SHP77 treated with DMSO at 0.1 percent for 48 hours (cell line): Measurements from ENCODE around the gene GBGT1.
A peak's percentile ranks its signal among the peaks of the same experiment; 100 is the strongest.
"Not testable (repeated sequence)": the region's sequence is repeated elsewhere in the genome, so short reads cannot be mapped to it uniquely, and the experiment has no call there.

ENCODE experiments used
- DNase-seq: peaks from one replicate; lab custom pipeline; 2025; lab: John Stamatoyannopoulos, UW

Gene GBGT1

DNA sequence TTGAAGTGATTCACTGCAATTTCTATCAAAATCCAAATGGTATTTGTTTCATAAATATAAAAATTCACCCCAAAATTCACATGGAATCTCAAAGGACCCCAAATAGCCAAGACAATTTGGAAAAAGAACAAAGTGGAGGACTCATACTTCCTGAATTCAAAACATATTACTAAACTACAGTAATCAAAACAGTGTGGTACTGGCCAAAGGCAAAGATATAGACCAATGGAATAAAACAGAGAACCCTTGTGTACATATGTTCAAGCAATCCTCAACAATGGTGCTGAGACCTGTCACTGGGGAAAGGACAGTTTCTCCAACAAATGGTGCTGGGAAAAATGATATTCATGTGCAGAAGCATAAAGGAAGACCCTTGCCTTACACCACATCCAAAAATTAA lies 31.3 kb upstream of the GBGT1 start:
- DNase-seq: no peak

GRCh38 chr9:133194597-133194996 lies 30.9 kb upstream of the GBGT1 start:
- no peak for DNase-seq

DNA sequence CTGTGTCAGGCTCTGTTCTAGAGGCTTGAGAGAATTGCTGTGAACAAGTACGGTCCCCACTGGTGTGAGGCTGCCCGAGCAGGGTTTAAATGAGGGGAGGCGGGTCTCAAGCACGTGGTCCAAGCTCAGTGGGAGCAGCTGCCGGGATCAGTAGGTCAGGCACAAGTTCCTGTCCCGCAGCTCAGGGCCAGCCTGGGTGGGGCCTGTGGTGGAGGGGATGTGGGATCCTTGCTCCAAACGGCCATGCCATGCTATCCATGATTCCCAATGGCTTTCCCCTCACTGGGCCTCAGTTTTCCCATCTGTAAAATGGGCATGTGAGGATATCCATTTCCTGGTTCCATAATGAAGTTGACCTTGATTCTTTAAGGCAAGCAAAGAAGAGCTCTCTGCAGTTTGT lies 28.3 kb upstream of the GBGT1 start:
- no peak for DNase-seq

DNA sequence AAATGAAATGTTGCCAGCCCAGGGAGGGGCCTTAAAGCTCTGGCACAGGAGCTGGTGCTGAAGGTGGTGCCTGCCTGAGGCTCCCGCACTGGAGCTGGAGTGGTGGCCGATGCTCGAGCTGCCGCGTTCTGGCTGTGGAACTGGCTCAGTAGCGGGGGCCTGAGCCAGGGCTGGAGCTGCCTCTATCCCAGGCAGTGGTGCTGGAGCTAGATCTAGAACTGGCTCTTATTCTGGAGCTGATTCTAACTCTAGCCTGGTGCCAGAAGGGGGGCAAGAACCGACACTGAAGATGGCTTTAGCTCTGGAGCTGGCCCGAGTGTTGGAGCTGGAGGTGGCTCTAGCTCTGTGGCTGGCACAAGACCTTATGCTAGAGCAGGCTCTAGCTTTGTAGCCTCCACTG lies 26.1 kb upstream of the GBGT1 start:
- no peak for DNase-seq

GRCh38 chr9:133188843-133189180 lies 25.1 kb upstream of the GBGT1 start:
- DNase-seq: no peak

GRCh38 chr9:133188006-133188842 lies 24.5 kb upstream of the GBGT1 start:
- peak; percentile 6 for DNase-seq

DNA sequence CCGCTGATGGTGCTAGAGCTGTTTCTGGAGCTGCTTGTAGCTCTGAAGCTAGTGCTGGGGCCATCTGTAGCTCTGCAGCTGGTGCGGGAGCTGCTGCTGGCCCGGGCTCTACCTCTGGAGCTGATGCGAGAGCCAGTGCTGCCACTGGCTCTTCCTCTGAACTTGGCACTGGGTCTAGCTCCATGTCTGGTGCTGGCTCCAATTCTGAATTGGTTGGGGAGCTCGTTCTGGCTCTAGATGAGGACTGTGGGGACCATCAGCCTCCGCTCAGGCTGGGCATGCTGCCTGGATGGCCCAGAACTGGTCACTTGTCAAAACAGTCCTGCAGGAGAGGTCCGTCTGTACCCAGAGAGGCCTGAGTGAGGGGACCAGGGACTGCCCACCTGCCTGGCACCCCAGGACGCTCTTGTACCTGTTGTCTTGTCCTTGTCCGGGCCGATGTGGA lies 23.9 kb upstream of the GBGT1 start:
- DNase-seq: no peak

GRCh38 chr9:133186736-133187135 lies 23.0 kb upstream of the GBGT1 start:
- no peak for DNase-seq

GRCh38 chr9:133184971-133185370 lies 21.3 kb upstream of the GBGT1 start:
- DNase-seq: peak; percentile 21

GRCh38 chr9:133182151-133182550 lies 18.4 kb upstream of the GBGT1 start:
- no peak for DNase-seq

DNA sequence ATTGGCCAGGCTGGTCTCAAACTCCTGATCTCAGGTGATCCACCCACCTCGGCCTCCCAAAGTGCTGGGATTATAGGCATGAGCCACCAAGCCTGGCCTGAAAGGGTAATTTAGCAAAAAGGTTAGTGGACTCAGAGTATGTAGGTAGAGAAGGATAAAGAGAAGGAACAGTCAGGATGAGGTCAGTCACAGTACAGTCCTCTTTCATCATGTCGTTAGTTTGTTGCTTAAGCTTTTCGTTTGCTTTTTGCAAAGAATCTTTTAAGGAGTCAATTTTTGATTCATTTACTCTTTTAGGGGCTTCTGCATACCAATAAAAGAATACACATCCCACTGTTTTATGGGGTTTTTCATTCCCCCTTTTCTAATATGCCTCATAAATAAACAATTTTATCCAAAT lies 17.8 kb upstream of the GBGT1 start:
- no peak for DNase-seq

- no peak for DNase-seq
Observed at GRCh38 chr9:133180953-133181352, 17.2 kb upstream of the GBGT1 start.

DNA sequence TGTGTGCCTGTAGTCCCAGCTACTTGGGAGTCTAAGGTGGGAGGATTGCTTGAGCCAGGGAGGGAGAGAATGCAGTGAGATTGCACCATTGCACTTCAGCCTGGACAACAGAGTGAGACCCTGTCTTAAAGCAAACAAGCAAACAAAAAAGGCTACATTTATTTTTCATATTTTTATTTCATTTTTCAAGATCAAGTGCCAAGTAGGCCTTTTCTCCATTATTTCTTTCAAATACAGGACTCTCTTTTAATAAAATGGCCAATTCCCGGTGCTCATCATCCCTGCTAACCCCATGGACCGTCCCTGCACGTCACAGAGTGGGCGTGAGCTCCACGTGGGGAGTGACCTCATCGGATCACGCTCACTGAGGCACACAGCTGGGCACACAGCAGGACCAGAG lies 9.3 kb upstream of the GBGT1 start:
- no peak for DNase-seq

- DNase-seq: no peak
Observed at GRCh38 chr9:133171161-133171961, 7.6 kb upstream of the GBGT1 start.

- no peak for DNase-seq
Observed at GRCh38 chr9:133170716-133171115, 7.0 kb upstream of the GBGT1 start.

- DNase-seq: not testable (repeated sequence)
Observed at GRCh38 chr9:133169687-133170086, 6.0 kb upstream of the GBGT1 start.

GRCh38 chr9:133169102-133169501 lies 5.4 kb upstream of the GBGT1 start:
- DNase-seq: no peak

DNA sequence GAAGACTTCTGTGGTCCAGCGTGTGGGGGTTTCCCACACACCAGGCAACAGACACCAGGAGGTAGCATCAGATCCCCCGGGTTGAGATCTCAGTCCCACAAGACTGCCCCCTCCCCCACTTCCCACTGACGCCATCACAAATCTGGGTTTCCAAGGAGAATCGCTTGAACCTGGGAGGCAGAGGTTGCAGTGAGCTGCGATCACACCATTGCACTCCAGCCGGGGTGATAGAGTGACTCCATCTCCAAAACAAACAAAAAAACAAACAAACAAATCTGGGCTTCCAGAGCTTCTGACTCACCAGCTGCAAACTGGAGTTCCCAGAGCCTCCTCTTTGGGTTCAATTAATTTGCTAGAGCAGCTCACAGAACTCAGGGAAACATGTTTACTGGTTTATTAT lies 4.7 kb upstream of the GBGT1 start:
- no peak for DNase-seq

DNA sequence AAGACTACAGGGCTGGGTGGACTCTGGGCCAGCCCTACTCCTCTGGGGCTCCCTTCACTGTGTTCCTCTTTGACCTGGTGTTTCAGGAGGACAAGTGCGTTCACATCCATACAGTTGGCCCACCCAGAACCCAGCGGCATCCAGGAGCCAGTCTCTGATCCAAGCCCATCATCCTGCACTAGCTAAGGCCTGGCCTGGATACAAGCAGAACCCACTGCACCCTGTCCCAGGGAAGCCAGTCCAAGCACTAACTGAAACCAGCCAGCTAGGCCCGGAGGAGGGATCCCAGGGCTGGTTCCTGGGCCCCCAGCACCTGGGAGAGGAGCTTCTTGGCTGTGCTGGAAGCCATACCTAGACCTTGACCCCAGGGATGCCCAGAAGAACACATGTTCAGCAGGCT lies 4.1 kb upstream of the GBGT1 start:
- no peak for DNase-seq

DNA sequence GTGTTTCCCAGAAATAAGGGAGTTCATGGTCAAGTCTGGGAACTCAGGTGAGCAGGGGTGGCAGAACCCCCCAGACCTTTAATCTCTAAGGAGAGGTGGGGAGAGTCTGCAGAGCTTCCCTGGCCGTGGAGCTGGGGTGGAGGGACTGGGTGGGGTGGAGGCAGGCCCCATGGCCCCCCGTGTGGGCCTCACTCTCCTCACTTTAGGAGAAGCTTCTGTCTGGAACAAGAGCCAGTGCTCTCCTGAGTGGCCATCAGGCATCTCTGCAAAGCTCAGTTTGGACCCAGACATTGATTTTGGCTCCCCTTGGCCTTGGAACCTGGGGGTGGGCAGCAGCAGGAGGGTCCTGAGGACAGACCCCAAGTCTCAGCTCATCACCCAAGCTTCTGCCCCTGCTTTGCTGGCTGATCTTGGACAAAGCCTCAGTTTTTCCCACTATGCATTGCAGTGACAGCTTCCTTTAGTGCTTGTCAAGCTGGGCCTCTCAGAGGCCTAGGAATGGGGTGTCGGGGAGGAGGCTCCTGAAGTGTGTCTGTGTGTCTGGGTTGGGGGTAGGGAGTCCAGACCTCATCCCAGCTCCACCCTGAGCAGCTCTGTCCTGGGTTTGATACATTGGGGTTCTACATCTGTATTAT lies 3.5 kb upstream of the GBGT1 start:
- no peak for DNase-seq

DNA sequence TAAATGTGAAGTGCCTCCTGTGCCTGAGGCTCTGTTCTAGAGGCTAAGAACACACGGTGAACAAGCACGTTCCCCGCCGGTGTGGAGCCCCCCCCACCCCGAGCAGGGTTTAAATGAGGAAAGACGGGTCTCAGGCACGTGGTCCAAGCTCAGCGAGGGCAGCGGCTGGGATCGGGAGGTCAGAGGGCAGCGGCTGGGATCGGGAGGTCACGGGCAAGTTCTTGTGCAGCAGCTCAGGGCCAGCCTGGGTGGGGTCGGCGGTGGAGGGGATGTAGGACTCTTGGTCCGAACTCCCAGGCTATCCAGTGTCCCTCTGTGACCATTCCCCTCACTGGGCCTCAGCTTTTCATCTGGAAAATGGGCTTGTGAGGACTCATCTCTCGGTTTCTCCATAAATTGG lies 2.7 kb upstream of the GBGT1 start:
- no peak for DNase-seq

DNA sequence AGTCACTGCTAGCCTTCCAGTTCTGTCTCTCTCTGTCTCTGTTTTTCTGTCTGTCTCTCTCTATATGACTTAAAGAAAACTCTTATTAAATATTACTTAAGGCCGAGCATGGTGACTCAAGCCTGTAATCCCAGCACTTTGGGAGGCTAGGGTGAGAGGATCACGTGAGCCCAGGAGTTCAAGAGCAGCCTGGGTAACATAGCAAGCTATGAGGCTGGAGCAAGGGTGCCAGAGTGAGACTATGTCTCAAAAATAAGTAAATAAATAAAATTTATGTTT lies 1.7 kb upstream of the GBGT1 start:
- DNase-seq: no peak

- no peak for DNase-seq
Observed at GRCh38 chr9:133164191-133164590, 477 bp upstream of the GBGT1 start.
